ENCODE results near the gene RSPO1. TPM values are rescaled to one million over a fixed set of nuclear protein-coding genes. Genes with fewer than 3 reads are reported as not detected.
"Not testable (repeated sequence)": the region's sequence is repeated elsewhere in the genome, so short reads cannot be mapped to it uniquely, and the experiment has no call there.

RSPO1 gene, protein sequence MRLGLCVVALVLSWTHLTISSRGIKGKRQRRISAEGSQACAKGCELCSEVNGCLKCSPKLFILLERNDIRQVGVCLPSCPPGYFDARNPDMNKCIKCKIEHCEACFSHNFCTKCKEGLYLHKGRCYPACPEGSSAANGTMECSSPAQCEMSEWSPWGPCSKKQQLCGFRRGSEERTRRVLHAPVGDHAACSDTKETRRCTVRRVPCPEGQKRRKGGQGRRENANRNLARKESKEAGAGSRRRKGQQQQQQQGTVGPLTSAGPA
- total RNA-seq (not detected), polyA plus RNA-seq (under 1 TPM in 1 of 3 donors, not detected in 2; 0.06 TPM), total RNA-seq (0 reads per million in 6 experiments)

DNA sequence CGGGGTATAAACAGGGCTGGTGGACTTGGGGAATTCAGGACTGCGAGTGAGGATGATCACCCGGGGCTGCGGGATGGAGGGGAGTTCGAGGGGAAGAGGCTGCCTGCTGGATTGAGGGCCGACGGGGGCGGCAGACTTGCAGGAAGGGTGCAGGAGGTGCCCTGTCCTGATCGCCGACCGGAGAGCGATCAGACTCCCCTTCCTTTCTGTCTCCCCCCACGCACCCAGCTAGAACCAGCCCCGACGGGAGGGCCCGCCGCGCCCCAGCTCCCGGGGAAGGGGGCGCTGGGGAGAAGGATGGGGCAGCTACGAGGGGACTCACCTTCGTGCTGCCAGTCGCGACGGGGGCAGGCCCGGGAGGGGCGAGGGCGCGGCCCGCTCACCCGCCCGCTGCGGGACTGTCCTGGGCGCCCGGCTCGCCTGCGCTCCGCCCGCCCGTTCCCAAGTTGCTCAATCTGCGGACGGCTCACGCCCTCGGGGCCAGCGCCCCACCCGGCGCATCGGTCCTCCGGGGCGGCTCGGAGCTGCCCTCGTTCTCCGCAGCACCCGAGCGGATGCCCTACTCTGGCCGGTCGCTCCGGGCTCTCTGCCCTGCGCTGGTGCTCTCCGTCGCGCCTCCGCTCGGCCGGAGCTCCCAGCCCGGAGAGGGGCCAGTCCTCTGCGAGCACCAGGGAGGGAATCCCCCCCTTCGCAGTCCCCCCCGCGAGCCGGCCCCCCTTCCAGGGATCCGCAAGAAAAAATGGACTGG is at the start of gene RSPO1:
TSS of gene RSPO1 (minus strand) at position 649 of the 748 bp plus-strand sequence. CDS start 5,231 bp downstream, outside the sequence.
- peaks cover 2 to 23% (median 9%) of the 10 kb centered on the region in 4 donors for H3K4me1 Mint-ChIP-seq
- peaks cover 0 to 7% (median 0%) of the 10 kb centered on the region in 3 donors for H3K36me3 Mint-ChIP-seq
- peaks cover 48 to 83% (median 66%) of the 10 kb centered on the region in 5 donors for H3K27me3 Mint-ChIP-seq
- POLR2A ChIA-PET: no interaction called here
- peak within 1 kb of the TSS in 9 of 10 donors; percentile 33 to 75 (median 56) for H3K4me3 Mint-ChIP-seq
- peak within 1 kb of the TSS in 1 of 10 donors; percentile 65 for H3K27ac Mint-ChIP-seq
- DNase-seq (no peak), ATAC-seq (peak in 1 of 2 donors; percentile 23)
- peaks cover 0 to 1% (median 0%) of the 10 kb centered on the region in 9 donors for H3K9me3 Mint-ChIP-seq

DNA sequence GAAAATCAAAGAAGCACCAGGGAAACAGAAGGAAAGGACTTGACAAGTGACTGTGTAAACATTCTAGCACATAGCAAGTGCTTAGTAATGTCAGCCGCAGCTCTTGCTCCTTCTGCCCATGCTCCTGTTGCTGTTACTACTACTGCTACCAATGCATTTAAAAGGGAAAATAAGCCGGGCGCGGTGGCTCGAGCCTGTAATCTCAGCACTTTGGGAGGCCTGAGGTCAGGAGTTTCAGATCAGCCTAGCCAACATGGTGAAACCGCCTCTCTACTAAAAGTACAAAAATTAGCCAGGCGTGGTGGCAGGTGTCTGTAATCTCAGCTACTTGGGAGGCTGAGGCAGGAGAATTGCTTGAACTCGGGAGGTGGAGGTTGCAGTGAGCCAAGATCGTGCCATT is 49.5 kb upstream of the RSPO1 start:
- Mint-ChIP-seq H3K36me3 (peaks cover 0 to 65% (median 7%) of the 10 kb centered on the region in 3 donors), H3K27ac (peak overlapping the region in 1 of 10 donors; percentile 31), H3K4me1 (peaks cover 16 to 24% (median 20%) of the 10 kb centered on the region in 4 donors)
- POLR2A ChIA-PET: interaction anchor here (0.6 to 2.7 kb wide), 2 partner anchors 81 to 170 kb away, joined by 5 to 9 read pairs; partner anchors contain the start of gene MEAF6
- not testable (repeated sequence) for H3K27me3 Mint-ChIP-seq, H3K4me3 Mint-ChIP-seq, H3K9me3 Mint-ChIP-seq, DNase-seq, ATAC-seq

DNA sequence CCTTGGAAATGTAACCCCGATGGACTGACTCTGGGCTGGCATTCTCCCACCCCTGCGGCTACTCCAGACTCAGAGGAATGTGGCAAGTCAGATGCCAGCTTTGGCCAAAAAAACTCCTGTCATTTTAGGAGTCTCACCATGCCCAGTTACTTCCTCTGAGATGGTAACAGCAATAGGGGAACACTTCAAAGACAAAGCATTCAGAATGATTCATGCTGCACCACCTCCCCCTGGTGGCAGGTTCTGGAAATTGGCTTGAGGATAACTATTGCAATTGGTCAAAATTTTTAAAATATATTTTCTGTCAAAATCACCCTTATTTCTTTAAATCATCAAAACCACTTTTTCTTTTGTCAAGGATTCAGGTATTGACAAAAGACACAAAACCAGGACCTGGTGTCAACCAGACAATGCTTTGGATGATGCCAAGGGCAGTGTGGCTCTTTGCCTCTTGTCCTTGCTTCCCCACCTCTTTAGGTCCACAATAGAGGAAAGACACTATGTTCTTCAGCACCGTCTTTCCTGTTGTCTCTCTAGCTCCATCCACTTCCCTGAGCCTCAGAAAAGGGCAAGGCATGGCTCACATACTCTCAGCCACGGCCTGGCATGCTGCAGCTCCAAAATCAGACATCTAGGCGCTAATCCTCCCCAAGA is 47.8 kb upstream of the RSPO1 start:
- ATAC-seq (peak; percentile 85 to 90), DNase-seq (peak; percentile 59 to 89 (median 76))
- no peaks in the 10 kb centered on the region for H3K9me3 Mint-ChIP-seq
- H3K4me3 Mint-ChIP-seq: no peak overlapping the region
- POLR2A ChIA-PET: interaction anchor here (1.3 kb wide), 1 partner anchor 87 kb away, joined by 4 read pairs; the partner anchor contains the start of gene GNL2
- H3K4me1 Mint-ChIP-seq: peaks cover 4 to 9% (median 7%) of the 10 kb centered on the region in 4 donors
- no peaks in the 10 kb centered on the region for H3K27me3 Mint-ChIP-seq
- H3K27ac Mint-ChIP-seq: peak overlapping the region in 9 of 10 donors; percentile 22 to 87 (median 73)
- H3K36me3 Mint-ChIP-seq: peaks cover 0 to 56% (median 7%) of the 10 kb centered on the region in 3 donors

DNA sequence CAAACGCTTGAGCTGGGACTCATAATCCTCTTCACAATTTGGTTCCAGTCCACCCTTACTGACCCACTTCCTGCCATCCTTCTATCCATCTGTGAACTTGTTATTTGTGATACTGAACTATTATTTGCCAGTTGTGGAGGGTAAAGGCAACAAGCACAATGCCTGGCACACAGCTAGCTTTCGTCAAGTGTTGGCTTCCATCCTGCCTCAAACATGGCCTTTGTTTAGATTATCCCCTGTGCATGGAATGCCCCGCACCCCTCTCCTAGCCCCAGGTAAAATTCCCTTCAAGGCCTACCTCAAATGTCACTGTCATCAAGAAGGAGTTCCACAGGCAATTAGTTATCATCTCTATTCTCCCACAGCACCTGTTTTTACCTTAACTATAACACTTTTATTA is 46.2 kb upstream of the RSPO1 start:
- DNase-seq (no peak), ATAC-seq (no peak)
- peaks cover 0 to 45% (median 7%) of the 10 kb centered on the region in 3 donors for H3K36me3 Mint-ChIP-seq
- peak overlapping the region in 2 of 10 donors; percentile 29 to 54 for H3K27ac Mint-ChIP-seq
- H3K27me3 Mint-ChIP-seq: no peaks in the 10 kb centered on the region
- no peak overlapping the region for H3K4me3 Mint-ChIP-seq
- POLR2A ChIA-PET: interaction anchor here (1.2 to 1.4 kb wide), 2 partner anchors 9 to 11 kb away, joined by 3 read pairs; partner anchors contain the start of gene CDCA8
- H3K9me3 Mint-ChIP-seq: no peaks in the 10 kb centered on the region
- peaks cover 7 to 12% (median 8%) of the 10 kb centered on the region in 4 donors for H3K4me1 Mint-ChIP-seq

DNA sequence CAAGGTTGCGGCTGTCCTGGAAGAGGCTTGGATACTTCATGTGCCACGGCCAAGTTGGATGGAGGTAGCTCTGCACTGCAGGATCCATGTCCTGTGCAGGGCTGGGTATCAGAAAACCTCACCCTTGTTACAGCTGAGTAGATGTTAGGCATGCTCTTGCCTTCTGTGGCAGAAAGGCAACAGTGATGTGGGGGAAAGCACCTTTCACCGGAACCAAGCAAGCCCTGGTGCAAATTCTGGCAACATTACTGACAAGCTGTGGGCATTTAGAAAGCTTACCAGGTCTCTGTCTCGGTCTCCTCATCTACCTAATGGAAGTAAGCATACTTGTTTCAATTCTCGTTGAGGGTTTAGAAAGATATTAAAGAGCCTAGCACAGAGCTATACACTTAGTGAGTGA is 43.1 kb upstream of the RSPO1 start:
- H3K36me3 Mint-ChIP-seq: peaks cover 0 to 17% (median 0%) of the 10 kb centered on the region in 3 donors
- no peak overlapping the region for H3K27ac Mint-ChIP-seq
- peaks cover 7 to 24% (median 12%) of the 10 kb centered on the region in 4 donors for H3K4me1 Mint-ChIP-seq
- DNase-seq: no peak
- H3K4me3 Mint-ChIP-seq: no peak overlapping the region
- ATAC-seq: no peak
- POLR2A ChIA-PET: interaction anchor here (0.6 to 1.5 kb wide), 2 partner anchors 15 to 248 kb away, joined by 3 read pairs; no protein-coding TSS in a partner anchor
- H3K27me3 Mint-ChIP-seq: no peaks in the 10 kb centered on the region
- H3K9me3 Mint-ChIP-seq: no peaks in the 10 kb centered on the region

DNA sequence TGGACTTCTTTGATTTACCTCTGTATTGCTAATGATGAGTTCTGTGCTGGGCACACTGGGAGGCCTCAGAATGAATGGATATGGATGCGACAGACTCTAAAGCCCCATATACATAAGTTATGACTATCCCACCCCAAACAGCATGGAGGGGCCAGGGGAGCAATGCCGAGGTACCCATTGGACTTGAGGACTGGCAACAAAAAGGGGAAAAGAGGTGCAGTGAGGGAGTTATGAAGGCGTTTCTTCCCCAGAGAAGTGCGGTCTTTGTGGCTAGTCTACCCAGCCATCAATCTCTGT is 42.4 kb upstream of the RSPO1 start:
- H3K27ac Mint-ChIP-seq: peak overlapping the region in 1 of 10 donors; percentile 85
- H3K4me1 Mint-ChIP-seq: peaks cover 7 to 21% (median 11%) of the 10 kb centered on the region in 4 donors
- no peak overlapping the region for H3K4me3 Mint-ChIP-seq
- POLR2A ChIA-PET: interaction anchor here (1.9 kb wide), 1 partner anchor 13 kb away, joined by 6 read pairs; a partner anchor contains a TSS
- no peaks in the 10 kb centered on the region for H3K9me3 Mint-ChIP-seq
- peaks cover 0 to 5% (median 0%) of the 10 kb centered on the region in 5 donors for H3K27me3 Mint-ChIP-seq
- DNase-seq: no peak
- H3K36me3 Mint-ChIP-seq: peaks cover 0 to 9% (median 0%) of the 10 kb centered on the region in 3 donors
- no peak for ATAC-seq

DNA sequence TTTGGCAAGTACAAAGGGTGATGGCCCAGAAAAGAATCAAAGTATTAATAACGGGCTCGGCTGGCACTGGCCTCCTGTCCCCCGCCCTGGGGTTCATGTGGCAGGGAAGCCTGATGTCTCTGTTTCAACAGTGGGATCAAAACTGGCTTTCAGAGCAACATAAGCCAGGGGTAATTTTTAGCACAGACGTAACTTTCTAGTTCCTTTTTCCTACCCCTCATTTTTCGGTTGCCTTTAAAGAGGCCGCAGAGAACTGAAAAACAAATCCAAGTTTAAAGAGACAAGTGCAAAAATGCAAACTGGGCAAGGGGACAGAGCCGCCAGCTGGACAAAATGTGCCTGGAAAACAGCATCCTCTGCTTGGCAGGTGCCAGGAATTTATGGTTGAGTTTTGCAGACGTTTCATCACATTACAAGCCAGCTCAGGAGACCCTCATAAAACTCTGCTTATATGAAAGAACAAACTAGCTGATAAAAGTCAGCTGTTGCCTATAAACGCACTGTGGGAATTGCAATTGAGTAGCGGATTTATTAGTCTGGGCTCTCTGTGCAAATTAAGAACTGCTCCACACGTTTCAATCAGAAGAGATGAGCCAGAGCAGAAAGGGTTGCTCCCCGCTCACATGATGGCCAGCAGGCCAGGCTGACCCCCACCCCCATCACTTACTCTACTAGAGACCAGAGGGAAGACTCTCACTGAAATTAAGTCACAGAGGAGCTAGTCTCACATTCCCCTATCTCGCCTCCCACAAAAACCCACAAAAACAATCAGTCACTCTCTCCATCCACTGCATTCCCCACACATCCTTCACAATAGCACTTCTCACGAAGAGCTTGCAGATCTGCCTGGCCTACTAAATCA is 41.8 kb upstream of the RSPO1 start:
- H3K4me1 Mint-ChIP-seq: peaks cover 6 to 20% (median 10%) of the 10 kb centered on the region in 4 donors
- no peaks in the 10 kb centered on the region for H3K9me3 Mint-ChIP-seq
- ATAC-seq (no peak), DNase-seq (no peak)
- peaks cover 0 to 7% (median 2%) of the 10 kb centered on the region in 5 donors for H3K27me3 Mint-ChIP-seq
- H3K27ac Mint-ChIP-seq: peak overlapping the region in 2 of 10 donors; percentile 49 to 85
- POLR2A ChIA-PET: interaction anchor here (1.9 kb wide), 1 partner anchor 14 kb away, joined by 6 read pairs; a partner anchor contains a TSS
- peak overlapping the region in 1 of 10 donors; percentile 12 for H3K4me3 Mint-ChIP-seq
- peaks cover 0 to 9% (median 0%) of the 10 kb centered on the region in 3 donors for H3K36me3 Mint-ChIP-seq

DNA sequence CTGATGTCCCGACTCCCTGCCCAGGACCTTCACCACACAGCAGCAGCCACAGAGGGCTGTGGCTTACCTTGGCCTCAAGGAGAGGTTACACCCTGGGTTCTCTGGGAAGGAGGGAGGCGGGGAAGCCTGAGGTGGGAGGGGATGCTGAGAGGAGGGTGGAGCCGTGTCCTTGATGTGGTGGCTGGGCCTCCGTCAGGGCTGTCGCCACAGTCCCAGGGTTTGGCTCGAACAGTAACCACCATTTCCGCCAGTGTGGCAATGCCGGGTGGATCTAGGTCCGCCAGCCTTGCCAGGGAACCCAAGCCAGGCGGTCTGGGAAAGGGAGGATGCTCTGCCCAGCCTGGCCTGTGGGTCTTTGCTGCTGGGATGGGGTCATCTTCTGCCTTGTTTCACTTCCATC is 39.2 kb upstream of the RSPO1 start:
- H3K4me3 Mint-ChIP-seq: peak overlapping the region in 8 of 10 donors; percentile 48 to 75 (median 70)
- peaks cover 0 to 10% (median 6%) of the 10 kb centered on the region in 5 donors for H3K27me3 Mint-ChIP-seq
- H3K27ac Mint-ChIP-seq: peak overlapping the region in 5 of 10 donors; percentile 45 to 87 (median 80)
- ATAC-seq (peak; percentile 95 to 96), DNase-seq (peak in 9 of 10 donors; percentile 35 to 82 (median 70))
- no peaks in the 10 kb centered on the region for H3K36me3 Mint-ChIP-seq
- POLR2A ChIA-PET: no interaction called here
- H3K9me3 Mint-ChIP-seq: no peaks in the 10 kb centered on the region
- H3K4me1 Mint-ChIP-seq: peaks cover 6 to 20% (median 10%) of the 10 kb centered on the region in 4 donors

DNA sequence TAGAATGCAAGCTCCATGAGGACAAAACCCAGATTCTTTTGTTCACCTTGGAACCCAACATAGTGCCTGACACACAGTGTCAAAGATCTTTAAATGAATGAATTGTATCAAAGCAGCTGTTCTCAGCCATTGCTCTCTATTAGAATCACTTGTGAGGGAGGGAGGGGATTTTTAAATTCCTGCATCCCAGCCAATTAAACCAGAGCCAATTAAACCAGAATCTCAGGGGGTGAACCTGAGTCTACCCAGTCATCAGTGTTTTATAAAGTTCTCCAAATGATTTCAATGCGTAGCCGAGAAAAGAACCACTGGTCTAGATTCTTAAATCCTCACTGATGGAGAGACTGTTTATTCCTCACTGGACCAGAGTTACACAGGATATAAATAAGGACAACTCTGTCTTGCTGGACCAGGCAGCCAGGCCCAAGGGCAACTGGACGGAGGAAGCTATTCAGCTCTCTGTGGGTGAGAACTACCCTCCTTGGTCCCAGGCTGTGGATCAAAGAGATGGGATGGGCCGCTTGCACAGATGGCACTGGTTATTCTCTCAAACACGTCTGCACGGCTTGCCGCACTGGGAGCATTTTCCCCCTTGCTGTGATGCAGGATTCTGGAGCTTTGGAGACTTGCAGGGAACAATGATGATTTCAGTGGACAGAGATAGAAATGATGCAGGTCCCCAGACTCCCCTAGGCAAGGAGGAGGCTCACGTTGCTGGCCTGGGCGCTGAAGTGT is 37.6 kb upstream of the RSPO1 start:
- DNase-seq: no peak
- no peaks in the 10 kb centered on the region for H3K9me3 Mint-ChIP-seq
- H3K36me3 Mint-ChIP-seq: no peaks in the 10 kb centered on the region
- POLR2A ChIA-PET: no interaction called here
- no peak overlapping the region for H3K4me3 Mint-ChIP-seq
- H3K27ac Mint-ChIP-seq: peak overlapping the region in 1 of 10 donors; percentile 7
- H3K4me1 Mint-ChIP-seq: peaks cover 6 to 20% (median 10%) of the 10 kb centered on the region in 4 donors
- peaks cover 0 to 10% (median 6%) of the 10 kb centered on the region in 5 donors for H3K27me3 Mint-ChIP-seq
- no peak for ATAC-seq

DNA sequence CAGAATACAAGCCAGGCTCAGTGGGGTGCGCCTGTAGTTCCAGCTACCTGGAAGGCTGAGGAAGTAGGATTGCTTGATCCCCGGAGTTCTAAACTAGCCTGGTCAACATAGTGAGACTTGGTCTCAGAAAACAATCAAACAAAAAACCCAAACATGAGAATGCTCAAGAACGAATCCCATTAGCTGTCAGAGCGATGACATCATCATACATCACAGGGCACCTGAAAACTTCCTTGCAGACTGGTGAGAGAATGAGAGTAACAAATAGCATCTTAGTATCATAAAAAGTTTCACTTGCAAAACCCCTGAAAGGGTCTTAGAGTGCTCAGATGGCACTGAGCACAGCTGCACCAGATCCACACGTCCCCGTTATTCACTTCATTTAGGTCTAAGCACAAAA is 36.6 kb upstream of the RSPO1 start:
- no peak for ATAC-seq
- no peak for DNase-seq
- H3K36me3 Mint-ChIP-seq: no peaks in the 10 kb centered on the region
- H3K27ac Mint-ChIP-seq: no peak overlapping the region
- no peaks in the 10 kb centered on the region for H3K9me3 Mint-ChIP-seq
- peaks cover 0 to 10% (median 6%) of the 10 kb centered on the region in 5 donors for H3K27me3 Mint-ChIP-seq
- POLR2A ChIA-PET: no interaction called here
- peaks cover 6 to 16% (median 10%) of the 10 kb centered on the region in 4 donors for H3K4me1 Mint-ChIP-seq
- H3K4me3 Mint-ChIP-seq: no peak overlapping the region

DNA sequence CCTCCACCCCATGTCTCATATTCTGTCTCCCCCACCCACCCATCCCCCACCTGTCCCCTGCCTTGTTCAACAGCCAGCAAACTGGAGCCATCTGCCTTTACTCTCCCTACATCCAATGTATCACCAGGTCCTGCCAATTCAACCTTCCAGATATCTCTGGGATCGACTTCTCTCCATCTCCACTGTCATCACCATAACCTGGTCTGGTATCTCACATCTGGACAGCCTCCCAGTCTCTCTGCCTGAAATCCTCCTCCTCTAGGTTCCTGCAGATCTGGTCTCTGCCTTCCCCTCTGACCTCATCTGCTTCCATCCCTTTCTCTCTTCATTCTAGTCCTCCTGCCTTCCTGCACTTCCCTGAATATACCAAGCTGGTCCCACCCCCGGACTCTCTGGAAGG is 35.4 kb upstream of the RSPO1 start:
- POLR2A ChIA-PET: no interaction called here
- H3K27ac Mint-ChIP-seq: no peak overlapping the region
- ATAC-seq (no peak), DNase-seq (no peak)
- H3K4me3 Mint-ChIP-seq: no peak overlapping the region
- peaks cover 6 to 11% (median 10%) of the 10 kb centered on the region in 4 donors for H3K4me1 Mint-ChIP-seq
- H3K27me3 Mint-ChIP-seq: peaks cover 0 to 10% (median 6%) of the 10 kb centered on the region in 5 donors
- no peaks in the 10 kb centered on the region for H3K36me3 Mint-ChIP-seq
- no peaks in the 10 kb centered on the region for H3K9me3 Mint-ChIP-seq

All from naive thymus-derived CD8-positive, alpha-beta T cell (primary cell).